Common myeloid progenitor, CD34-positive (primary cell): ENCODE results near the gene TMEM131.

Experiments used
- CTCF ChIA-PET: fragments of 350-600 bp; sonication (Branson Sonifier 250); formaldehyde crosslinking; loops from one replicate; lab custom pipeline; 2021; ENCODE audit warnings: antibody characterized with exemption; lab: Charles Lee
- POLR2A ChIA-PET: fragments of 350-600 bp; sonication (Branson Sonifier 250); formaldehyde crosslinking; loops from one replicate; lab custom pipeline; 2021; ENCODE audit warnings: antibody characterized with exemption; lab: Charles Lee
- DNase-seq, 3 donors: peaks; one replicate each; pipeline versions ENCODE4 v3.0.0 to v3.0.0-alpha.2; 2013
- H3K27ac ChIP-seq, 2 experiments: 1 replicate in 1 of 2; 2 replicates in 1 of 2; pipeline ENCODE4 v1.7.0; 2013; ENCODE audit warnings: inconsistent platforms in 2 of 2, low read length in 2 of 2, mild to moderate bottlenecking in 2 of 2, low read depth in 1 of 2, moderate library complexity in 1 of 2; ENCODE audit not compliant: severe bottlenecking in 2 of 2, insufficient read depth in 1 of 2, poor library complexity in 1 of 2
- H3K27me3 ChIP-seq, 5 experiments: replicated peaks in 2 of 5; 1 replicate in 3 of 5; 2 replicates in 2 of 5; pipeline versions ENCODE4 v1.6.1 to v1.7.0; 2013; ENCODE audit warnings: low read length in 4 of 5, mild to moderate bottlenecking in 2 of 5, moderate library complexity in 2 of 5, inconsistent platforms in 1 of 5; ENCODE audit not compliant: insufficient read depth in 5 of 5, control insufficient read depth in 4 of 5
- H3K36me3 ChIP-seq, 4 experiments: 1 replicate in 2 of 4; 2 replicates in 2 of 4; pipeline versions ENCODE4 v1.6.1 to v1.7.0; 2013; ENCODE audit warnings: low read length in 3 of 4, control low read depth in 1 of 4, mild to moderate bottlenecking in 1 of 4; ENCODE audit not compliant: control insufficient read depth in 4 of 4, insufficient read depth in 4 of 4
- H3K4me1 ChIP-seq, 4 experiments: 1 replicate in 3 of 4; 2 replicates in 1 of 4; pipeline versions ENCODE4 v1.6.1 to v1.7.1; 2013; ENCODE audit warnings: low read length in 3 of 4, mild to moderate bottlenecking in 3 of 4, control low read depth in 1 of 4, inconsistent platforms in 1 of 4, moderate library complexity in 1 of 4; ENCODE audit not compliant: control insufficient read depth in 4 of 4, insufficient read depth in 4 of 4; ENCODE audit errors: control extremely low read depth in 1 of 4
- H3K4me3 ChIP-seq, 7 experiments: 1 replicate in 4 of 7; 2 replicates in 3 of 7; pipeline versions ENCODE4 v1.5.1 to v1.7.0; 2013; ENCODE audit warnings: mild to moderate bottlenecking in 7 of 7, low read length in 6 of 7, moderate library complexity in 6 of 7, inconsistent platforms in 2 of 7, low read depth in 2 of 7, control low read depth in 1 of 7; ENCODE audit not compliant: insufficient read depth in 4 of 7, control insufficient read depth in 1 of 7; ENCODE audit errors: extremely low read depth in 1 of 7
- H3K9me3 ChIP-seq, 5 experiments: 1 replicate in 4 of 5; 2 replicates in 1 of 5; pipeline versions ENCODE4 v1.6.1 to v1.7.1; 2013; ENCODE audit warnings: low read length in 4 of 5, mild to moderate bottlenecking in 2 of 5, inconsistent platforms in 1 of 5, low read depth in 1 of 5, moderate library complexity in 1 of 5; ENCODE audit not compliant: control insufficient read depth in 4 of 5, insufficient read depth in 2 of 5; ENCODE audit errors: control extremely low read depth in 1 of 5
- WGBS: methylation state at CpG from one replicate; pipeline ENCODE4 v1.1.5; 2013; ENCODE audit not compliant: insufficient coverage; 5-methylcytosine and 5-hydroxymethylcytosine counted together

The TMEM131 gene

DNA sequence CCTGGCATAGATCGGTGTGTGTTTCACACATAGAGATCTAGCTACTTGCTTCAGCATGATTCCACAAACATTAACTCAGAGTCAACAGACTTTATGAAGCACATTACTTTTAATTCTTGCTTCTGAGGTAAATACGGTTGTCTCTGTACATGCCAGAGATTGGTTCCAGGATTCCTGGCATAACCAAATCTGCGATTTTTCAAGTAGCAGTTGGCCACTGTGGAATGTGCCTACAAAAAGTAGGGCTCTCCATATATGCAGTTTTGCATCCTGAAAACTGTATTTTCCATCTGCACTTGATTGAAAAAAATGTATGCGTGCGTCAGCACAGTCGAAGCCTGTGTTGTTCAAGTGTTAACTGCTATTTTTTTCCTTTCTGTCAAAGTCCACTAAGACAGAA lies 197.3 kb downstream of the TMEM131 start:
- peaks cover 12 to 28% (median 18%) of the 10 kb centered on the region in 4 experiments for H3K36me3 ChIP-seq
- no peaks in the 10 kb centered on the region for H3K9me3 ChIP-seq
- H3K27ac ChIP-seq: no peak overlapping the region
- ChIA-PET POLR2A (no interaction called here), CTCF (interaction anchor here (0.7 kb wide), 1 partner anchor 24 kb away, joined by 3 read pairs; no protein-coding TSS in a partner anchor)
- DNase-seq: no peak
- 100% methylated on average over 5 of the region's 6 CpGs for WGBS
- H3K4me3 ChIP-seq: no peak overlapping the region
- no peaks in the 10 kb centered on the region for H3K27me3 ChIP-seq
- no peaks in the 10 kb centered on the region for H3K4me1 ChIP-seq

- H3K36me3 ChIP-seq: peaks cover 12 to 36% (median 19%) of the 10 kb centered on the region in 4 experiments
- H3K4me1 ChIP-seq: no peaks in the 10 kb centered on the region
- H3K9me3 ChIP-seq: no peaks in the 10 kb centered on the region
- no peak overlapping the region for H3K4me3 ChIP-seq
- ChIA-PET POLR2A (no interaction called here), CTCF (interaction anchor here (0.6 to 0.9 kb wide), 2 partner anchors 23 to 65 kb away, joined by 3 to 4 read pairs; no protein-coding TSS in a partner anchor)
- no peak overlapping the region for H3K27ac ChIP-seq
- WGBS: no CpG with 5 or more reads among the region's 3 CpGs
- no peaks in the 10 kb centered on the region for H3K27me3 ChIP-seq
- no peak for DNase-seq
Measured at GRCh38 chr2:97797355-97797754, 198.4 kb downstream of the TMEM131 start.

DNA sequence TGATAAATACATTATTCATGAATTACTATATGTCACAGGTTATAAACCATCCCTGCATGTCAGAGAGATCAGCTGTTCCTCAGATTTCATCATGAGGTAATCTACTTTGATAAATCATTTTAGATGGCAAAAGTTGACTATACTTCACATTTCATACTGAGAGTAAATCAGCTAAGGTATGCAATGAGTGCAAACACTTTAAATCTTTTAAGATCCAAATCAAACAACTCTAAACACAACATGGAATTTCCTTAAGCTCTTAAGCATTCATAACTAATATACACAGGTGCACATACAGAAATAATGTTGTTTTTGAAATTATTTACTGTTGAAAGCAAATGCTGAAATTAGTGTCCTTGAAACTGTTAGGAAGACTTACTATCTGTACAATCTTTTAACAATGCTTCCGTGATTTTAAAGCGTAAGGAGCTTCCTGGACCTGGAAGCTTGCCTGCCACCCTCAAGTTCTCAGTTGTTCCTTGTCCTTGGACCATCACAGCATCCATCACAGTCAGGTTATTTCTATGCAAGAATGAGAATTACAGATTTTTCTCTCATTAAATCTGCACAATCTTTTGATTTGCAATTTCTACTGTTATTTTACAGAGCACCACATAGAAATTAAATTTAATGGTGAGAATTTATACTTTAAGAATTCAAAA lies 199.2 kb downstream of the TMEM131 start:
- 100% methylated on average over 2 of the region's 2 CpGs for WGBS
- DNase-seq: no peak
- CTCF ChIA-PET: interaction anchor here (0.9 kb wide), 2 partner anchors 10 to 22 kb away, joined by 3 to 4 read pairs; no protein-coding TSS in a partner anchor
- POLR2A ChIA-PET: no interaction called here
- Histone ChIP-seq H3K36me3 (peaks cover 11 to 39% (median 23%) of the 10 kb centered on the region in 4 experiments), H3K4me1 (no peaks in the 10 kb centered on the region), H3K4me3 (no peak overlapping the region), H3K27ac (no peak overlapping the region), H3K27me3 (no peaks in the 10 kb centered on the region), H3K9me3 (no peaks in the 10 kb centered on the region)

DNA sequence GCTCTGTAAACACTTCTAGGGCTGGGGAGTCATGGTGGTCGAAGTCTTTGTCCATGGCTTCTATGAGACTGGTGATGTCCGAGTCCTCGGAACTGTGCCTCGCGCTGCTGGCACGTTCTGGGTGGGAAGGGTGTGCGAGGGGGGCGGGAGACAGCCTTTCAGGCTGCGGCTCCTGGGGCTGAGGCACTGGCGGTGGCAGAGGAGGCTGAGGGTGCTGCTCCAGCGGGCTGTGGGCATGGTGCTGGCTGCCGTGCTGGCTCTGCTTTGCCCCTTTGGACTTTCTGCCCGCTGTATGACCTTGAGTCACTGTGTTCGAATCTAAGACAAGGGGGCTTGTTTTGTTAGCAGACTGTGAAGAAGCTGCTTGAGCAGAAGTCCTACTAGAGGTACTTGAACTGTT lies 203.3 kb downstream of the TMEM131 start:
- 95% methylated on average over 12 of the region's 14 CpGs for WGBS
- DNase-seq: no peak
- Histone ChIP-seq H3K36me3 (peaks cover 12 to 50% (median 24%) of the 10 kb centered on the region in 4 experiments), H3K9me3 (no peaks in the 10 kb centered on the region), H3K4me3 (no peak overlapping the region), H3K27me3 (no peaks in the 10 kb centered on the region), H3K4me1 (no peaks in the 10 kb centered on the region), H3K27ac (no peak overlapping the region)
- ChIA-PET POLR2A (no interaction called here), CTCF (interaction anchor here (1.0 kb wide), 1 partner anchor 14 kb away, joined by 6 read pairs; no protein-coding TSS in a partner anchor)

GRCh38 chr2:97788986-97789644 lies 206.6 kb downstream of the TMEM131 start:
- Histone ChIP-seq H3K27ac (no peak overlapping the region), H3K4me3 (no peak overlapping the region), H3K4me1 (no peaks in the 10 kb centered on the region), H3K27me3 (no peaks in the 10 kb centered on the region), H3K9me3 (no peaks in the 10 kb centered on the region), H3K36me3 (peaks cover 13 to 57% (median 24%) of the 10 kb centered on the region in 4 experiments)
- ChIA-PET POLR2A (no interaction called here), CTCF (interaction anchor here (1.0 kb wide), 1 partner anchor 14 kb away, joined by 4 read pairs; no protein-coding TSS in a partner anchor)
- DNase-seq: no peak
- WGBS: 100% methylated on average over 7 of the region's 7 CpGs

DNA sequence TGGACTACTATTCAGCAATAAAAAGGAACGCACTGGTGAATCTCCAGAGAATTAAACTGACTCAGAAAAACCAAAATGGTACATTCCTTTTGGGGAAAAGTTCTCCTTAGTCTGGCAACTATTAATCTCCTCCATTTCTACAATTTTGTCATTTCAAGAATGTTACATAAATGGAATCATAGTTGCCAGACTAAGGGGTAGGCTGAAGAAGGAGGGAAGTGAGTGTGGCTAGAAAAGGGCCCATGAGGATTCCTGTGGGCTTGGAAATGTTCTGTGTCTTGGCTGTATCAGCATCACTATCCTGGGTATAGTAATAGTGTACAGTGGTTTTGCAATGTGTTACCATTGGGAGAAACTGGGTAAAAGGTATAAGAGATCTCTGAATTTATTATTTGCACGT lies 209.9 kb downstream of the TMEM131 start:
- no peak overlapping the region for H3K27ac ChIP-seq
- no peaks in the 10 kb centered on the region for H3K27me3 ChIP-seq
- CTCF ChIA-PET: interaction anchor here (1.0 kb wide), 1 partner anchor 21 kb away, joined by 3 read pairs; no protein-coding TSS in a partner anchor
- H3K36me3 ChIP-seq: peaks cover 8 to 44% (median 12%) of the 10 kb centered on the region in 4 experiments
- H3K9me3 ChIP-seq: no peaks in the 10 kb centered on the region
- DNase-seq: no peak
- POLR2A ChIA-PET: no interaction called here
- 100% methylated on average over 1 of the region's 2 CpGs for WGBS
- H3K4me3 ChIP-seq: no peak overlapping the region
- H3K4me1 ChIP-seq: no peaks in the 10 kb centered on the region

DNA sequence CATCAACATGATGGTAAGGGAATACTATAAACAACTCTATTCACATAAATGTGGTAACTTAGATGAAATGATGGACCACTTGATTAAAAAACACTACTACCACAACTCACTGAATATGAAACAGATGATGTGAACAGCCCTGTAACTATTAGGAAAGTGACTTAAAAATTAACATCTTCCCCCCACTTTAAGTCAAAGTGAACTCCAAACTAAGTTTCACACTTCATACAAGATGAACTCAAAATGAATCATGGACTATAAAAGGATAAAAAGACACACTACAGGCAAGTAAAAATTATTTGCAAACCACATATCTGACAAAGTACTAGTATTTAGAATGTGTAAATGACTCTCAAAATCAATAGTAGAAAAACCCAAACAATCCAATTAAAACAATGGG lies 210.8 kb downstream of the TMEM131 start:
- Histone ChIP-seq H3K4me1 (no peaks in the 10 kb centered on the region), H3K9me3 (no peaks in the 10 kb centered on the region), H3K27me3 (no peaks in the 10 kb centered on the region), H3K27ac (no peak overlapping the region), H3K36me3 (peaks cover 6 to 44% (median 13%) of the 10 kb centered on the region in 4 experiments), H3K4me3 (no peak overlapping the region)
- POLR2A ChIA-PET: no interaction called here
- CTCF ChIA-PET: no interaction called here
- DNase-seq: no peak
